Cardiac muscle cell (in vitro differentiated cells and primary cell): ENCODE results near the gene CHRNB4. TPM values are rescaled to one million over a fixed set of nuclear protein-coding genes. Genes with fewer than 3 reads are reported as not detected.
A peak's percentile ranks its signal among the peaks of the same experiment; 100 is the strongest.

Experiments
- DNase-seq, 2 donors: peaks; one replicate each; pipeline versions ENCODE4 v3.0.0 to v3.0.0-alpha.2; 2010 to 2017; ENCODE audit warnings: low read depth in 1 of 2, low spot score in 1 of 2
- H3K27ac ChIP-seq: fragments of 200-600 bp; sonication (generic); 2 replicates; pipeline ENCODE4 v1.5.1; 2016
- H3K27me3 ChIP-seq: fragments of 200-600 bp; sonication (generic); 2 replicates; pipeline ENCODE4 v1.6.0; 2016; ENCODE audit warnings: control low read depth
- H3K36me3 ChIP-seq: fragments of 200-600 bp; sonication (generic); 2 replicates; pipeline ENCODE4 v1.5.1; 2016; ENCODE audit warnings: control low read depth
- H3K4me1 ChIP-seq: fragments of 200-600 bp; sonication (generic); 2 replicates; pipeline ENCODE4 v1.8.1; 2017; ENCODE audit warnings: low read depth, mild to moderate bottlenecking, mixed run types
- H3K4me3 ChIP-seq: fragments of 200-600 bp; sonication (generic); 2 replicates; pipeline ENCODE4 v1.5.1; 2016; ENCODE audit warnings: mild to moderate bottlenecking
- H3K9me3 ChIP-seq: fragments of 200-600 bp; sonication (generic); 2 replicates; pipeline ENCODE4 v1.5.1; 2017; ENCODE audit warnings: low read depth, mild to moderate bottlenecking, control low read depth
- CTCF ChIP-seq: IDR thresholded peaks from 2 replicates; pipeline ENCODE4 v1.5.1; 2012; ENCODE audit warnings: low read depth, mild to moderate bottlenecking, low read length
- polyA plus RNA-seq: library from polyadenylated mRNA; unstranded; fragments of >200 nt; fragmentation: Nextera tagmentation; extraction: Ambion mirVana; gene quantifications from 2 replicates; pipeline ENCODE4 v1.2.1, GENCODE V29; 2016
- total RNA-seq: library from RNA; depleted of rRNA; stranded (reverse); fragments of >200 nt; gene quantifications from 2 replicates; pipeline ENCODE4 v1.2.3, GENCODE V29; 2016

Gene CHRNB4
- total and polyA plus RNA-seq, 2 experiments from 2014 or later: 0.57 TPM; not detected in 1

GRCh38 chr15:78624651-78625590 lies 16.1 kb downstream of the CHRNB4 start:
- no peak for DNase-seq
- Histone ChIP-seq H3K27me3 (peaks cover 30% of the 10 kb centered on the region), H3K9me3 (no peaks in the 10 kb centered on the region), H3K36me3 (no peaks in the 10 kb centered on the region), H3K4me3 (no peak overlapping the region), H3K27ac (no peak overlapping the region), H3K4me1 (no peaks in the 10 kb centered on the region)
- TF ChIP-seq CTCF: no peak

GRCh38 chr15:78623786-78624497 lies 17.1 kb downstream of the CHRNB4 start:
- Histone ChIP-seq H3K36me3 (no peaks in the 10 kb centered on the region), H3K4me3 (no peak overlapping the region), H3K27me3 (peaks cover 33% of the 10 kb centered on the region), H3K27ac (no peak overlapping the region), H3K9me3 (no peaks in the 10 kb centered on the region), H3K4me1 (no peaks in the 10 kb centered on the region)
- no peak for TF ChIP-seq CTCF
- DNase-seq: no peak

- Histone ChIP-seq H3K27ac (no peak overlapping the region), H3K27me3 (peaks cover 33% of the 10 kb centered on the region), H3K9me3 (no peaks in the 10 kb centered on the region), H3K36me3 (no peaks in the 10 kb centered on the region), H3K4me1 (no peaks in the 10 kb centered on the region), H3K4me3 (no peak overlapping the region)
- DNase-seq: no peak
- TF ChIP-seq CTCF: no peak
These were observed 19.1 kb downstream of the CHRNB4 start for GRCh38 chr15:78621810-78622402.

GRCh38 chr15:78620527-78621421 lies 20.2 kb downstream of the CHRNB4 start, which contains the start of gene CHRNA3:
Gene CHRNA3 (minus strand): TSS chr15:78620996. CDS start chr15:78620794, 202 bp downstream.
- Histone ChIP-seq H3K9me3 (no peaks in the 10 kb centered on the region), H3K27me3 (peaks cover 33% of the 10 kb centered on the region), H3K36me3 (no peaks in the 10 kb centered on the region), H3K27ac (no peak within 1 kb of the TSS), H3K4me3 (peak within 1 kb of the TSS; percentile 60), H3K4me1 (no peaks in the 10 kb centered on the region)
- no peak for TF ChIP-seq CTCF
- DNase-seq: peak in 1 of 2 donors; percentile 56
